Non-pigmented ciliary epithelial cell (primary cell): ENCODE data around the gene MAN2B2.
"Not testable (repeated sequence)": the region's sequence is repeated elsewhere in the genome, so short reads cannot be mapped to it uniquely, and the experiment has no call there.

Source experiments
- DNase-seq: peaks from one replicate; pipeline ENCODE4 v3.0.0-alpha.2; 2010; ENCODE audit warnings: low read depth

MAN2B2 gene

DNA sequence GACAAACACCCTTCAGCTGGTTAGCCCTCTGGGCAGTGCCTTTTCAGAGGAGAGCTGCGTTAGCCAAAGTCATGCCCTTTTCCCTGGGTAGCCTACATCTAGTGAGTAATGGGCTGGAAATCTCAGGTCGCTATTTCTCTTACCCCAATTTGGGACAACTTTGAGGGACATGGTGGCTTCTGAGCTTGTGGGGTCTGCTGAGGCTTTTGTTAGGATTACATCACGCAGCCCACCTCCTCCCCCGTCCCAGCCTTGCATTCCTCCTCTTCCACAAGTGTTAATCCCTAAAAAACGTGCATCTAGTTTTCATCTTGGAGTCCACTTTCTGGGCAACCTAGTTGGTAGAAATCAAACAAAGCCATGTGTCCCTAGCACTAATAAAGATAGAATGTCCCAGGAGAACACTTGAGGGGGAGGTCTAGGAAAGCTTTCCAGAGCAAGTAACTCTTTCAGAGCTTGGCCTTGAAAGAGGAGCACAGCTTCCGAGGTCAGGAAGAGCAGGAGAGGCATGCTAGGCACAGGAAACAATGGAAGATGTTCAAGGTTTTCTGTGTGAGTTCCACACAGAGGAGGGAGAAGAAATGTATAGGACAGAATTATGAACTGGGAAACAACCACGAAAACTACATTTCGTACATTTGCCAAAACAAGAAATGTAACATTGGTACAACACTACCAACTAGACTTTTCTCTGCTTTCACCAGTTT, 68.3 kb downstream of the MAN2B2 start:
- DNase-seq, result no peak

DNA sequence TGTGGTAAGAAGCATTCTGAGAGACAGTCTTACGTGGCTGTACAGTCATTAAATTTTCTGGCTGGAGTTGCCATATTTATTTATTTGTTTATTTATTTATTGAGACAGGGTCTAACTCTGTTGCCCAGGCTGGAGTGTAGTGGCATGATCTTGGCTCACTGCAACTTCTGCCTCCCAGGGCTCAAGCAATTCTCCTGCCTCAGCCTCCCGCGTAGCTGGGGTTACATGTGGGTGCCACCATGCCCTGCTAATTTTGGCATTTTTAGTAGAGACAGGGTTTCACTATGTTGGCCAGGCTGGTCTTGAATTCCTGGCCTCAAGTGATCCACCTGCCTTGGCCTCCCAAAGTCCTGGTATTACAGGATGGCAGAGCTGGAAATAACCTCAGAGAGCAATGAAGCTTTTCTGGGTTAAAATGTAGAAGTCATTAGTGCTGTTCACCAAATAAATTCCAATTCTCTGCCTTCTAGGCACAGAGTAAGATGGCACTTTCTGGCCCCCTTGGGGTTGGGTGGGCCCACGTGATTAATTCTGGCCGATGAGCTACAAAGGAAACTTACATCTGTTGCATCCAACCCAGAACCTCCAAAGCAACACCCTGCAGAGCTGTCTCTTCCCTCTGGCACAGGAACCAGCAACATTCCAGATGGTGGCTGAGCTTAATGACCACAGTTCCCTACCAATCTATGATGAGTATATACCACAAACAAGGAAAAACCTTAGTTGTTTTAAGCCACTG, 70.0 kb downstream of the MAN2B2 start:
- DNase-seq, result no peak

GRCh38 chr4:6647169-6647568, 72.2 kb downstream of the MAN2B2 start:
- no peak for DNase-seq

DNA sequence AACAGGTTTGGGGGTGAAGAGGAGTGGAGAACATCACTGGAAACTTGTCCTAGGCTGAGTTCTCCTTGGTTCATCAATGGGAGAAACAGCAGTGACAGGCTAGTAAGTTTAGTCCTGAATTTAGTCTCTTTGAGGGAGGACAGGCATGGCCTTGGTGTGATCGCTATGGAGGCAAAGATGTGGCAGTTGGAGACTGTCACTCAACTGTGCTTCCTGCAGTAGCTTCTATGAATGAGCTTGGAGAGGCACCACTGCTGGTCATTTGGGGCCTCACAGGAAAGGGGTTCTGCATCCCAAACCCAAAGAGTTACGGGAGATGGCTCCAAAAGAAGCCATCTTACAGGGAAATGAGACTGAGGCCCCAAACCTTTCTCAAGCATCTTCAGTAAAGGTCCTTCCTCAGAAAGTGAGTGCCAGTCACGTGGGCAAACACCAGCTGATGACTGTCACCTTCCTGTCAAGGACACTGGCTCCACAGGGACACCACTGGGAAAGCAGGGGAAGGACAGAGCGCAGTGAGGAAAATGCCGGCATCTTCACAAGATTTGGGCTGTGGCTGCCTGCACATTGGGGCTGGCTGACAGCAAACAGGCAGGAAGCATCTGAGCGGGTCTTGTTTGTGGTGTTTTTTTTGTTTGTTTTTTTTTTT, 72.7 kb downstream of the MAN2B2 start:
- no peak for DNase-seq

DNA sequence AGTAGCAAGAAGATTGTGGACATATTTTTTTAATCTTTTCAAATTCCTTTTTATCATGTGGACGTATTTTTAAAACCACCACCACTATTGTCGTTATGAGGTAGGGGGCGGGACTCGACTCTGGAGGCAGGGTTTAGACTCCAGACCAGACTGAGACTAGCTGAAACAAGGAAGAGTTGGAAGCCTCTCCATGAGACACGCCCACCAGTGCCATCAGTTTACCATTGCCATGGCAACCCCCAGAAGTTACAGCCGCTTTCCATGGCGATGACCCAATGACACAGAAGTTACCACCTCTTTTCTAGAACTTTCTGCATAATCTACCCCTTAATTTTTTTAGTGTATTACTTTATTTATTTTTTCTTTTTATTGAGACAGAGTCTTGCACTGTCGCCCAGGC, 74.2 kb downstream of the MAN2B2 start:
- DNase-seq, result no peak

- not testable (repeated sequence) for DNase-seq
Observed at GRCh38 chr4:6654211-6654610, 79.2 kb downstream of the MAN2B2 start.

DNA sequence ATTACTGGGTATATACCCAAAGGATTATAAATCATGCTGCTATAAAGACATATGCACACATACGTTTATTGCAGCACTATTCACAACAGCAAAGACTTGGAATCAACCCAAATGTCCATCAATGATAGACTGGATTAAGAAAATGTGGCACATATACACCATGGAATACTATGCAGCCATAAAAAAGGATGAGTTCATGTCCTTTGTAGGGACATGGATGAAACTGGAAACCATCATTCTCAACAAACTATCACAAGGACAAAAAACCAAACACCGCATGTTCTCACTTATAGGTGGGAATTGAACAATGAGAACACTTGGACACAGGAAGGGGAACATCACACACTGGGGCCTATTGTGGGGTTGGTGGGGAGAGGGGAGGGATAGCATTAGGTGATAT, 80.3 kb downstream of the MAN2B2 start:
- not testable (repeated sequence) for DNase-seq

GRCh38 chr4:6655924-6656323, 80.9 kb downstream of the MAN2B2 start:
- DNase-seq, result no peak

- DNase-seq, result no peak
Observed at GRCh38 chr4:6657242-6658208, 82.5 kb downstream of the MAN2B2 start.

DNA sequence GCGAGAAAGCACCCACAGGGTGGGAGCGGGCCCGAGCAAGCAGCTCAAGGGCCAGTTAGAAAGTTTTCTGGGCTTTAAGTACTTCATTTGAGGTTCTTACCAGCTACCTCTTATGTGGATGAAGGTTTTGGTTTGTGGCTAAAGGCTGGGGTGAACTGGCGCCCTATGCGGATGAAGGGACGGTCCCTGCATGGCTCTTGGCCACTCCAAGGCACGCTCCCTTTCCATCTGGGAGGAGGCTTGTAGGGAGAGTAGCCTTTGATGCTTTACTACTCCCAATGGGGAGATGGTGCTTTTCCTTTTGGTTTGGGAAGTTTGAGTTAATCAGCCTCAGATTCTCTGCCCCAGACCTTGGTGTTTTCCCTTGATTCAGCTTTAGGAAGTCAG, 83.2 kb downstream of the MAN2B2 start:
- DNase-seq, result no peak

GRCh38 chr4:6658597-6659075, 83.6 kb downstream of the MAN2B2 start:
- no peak for DNase-seq

GRCh38 chr4:6659897-6660296, 84.9 kb downstream of the MAN2B2 start:
- no peak for DNase-seq

GRCh38 chr4:6660430-6660829, 85.4 kb downstream of the MAN2B2 start:
- no peak for DNase-seq

GRCh38 chr4:6662591-6662990, 87.6 kb downstream of the MAN2B2 start:
- DNase-seq, result no peak

DNA sequence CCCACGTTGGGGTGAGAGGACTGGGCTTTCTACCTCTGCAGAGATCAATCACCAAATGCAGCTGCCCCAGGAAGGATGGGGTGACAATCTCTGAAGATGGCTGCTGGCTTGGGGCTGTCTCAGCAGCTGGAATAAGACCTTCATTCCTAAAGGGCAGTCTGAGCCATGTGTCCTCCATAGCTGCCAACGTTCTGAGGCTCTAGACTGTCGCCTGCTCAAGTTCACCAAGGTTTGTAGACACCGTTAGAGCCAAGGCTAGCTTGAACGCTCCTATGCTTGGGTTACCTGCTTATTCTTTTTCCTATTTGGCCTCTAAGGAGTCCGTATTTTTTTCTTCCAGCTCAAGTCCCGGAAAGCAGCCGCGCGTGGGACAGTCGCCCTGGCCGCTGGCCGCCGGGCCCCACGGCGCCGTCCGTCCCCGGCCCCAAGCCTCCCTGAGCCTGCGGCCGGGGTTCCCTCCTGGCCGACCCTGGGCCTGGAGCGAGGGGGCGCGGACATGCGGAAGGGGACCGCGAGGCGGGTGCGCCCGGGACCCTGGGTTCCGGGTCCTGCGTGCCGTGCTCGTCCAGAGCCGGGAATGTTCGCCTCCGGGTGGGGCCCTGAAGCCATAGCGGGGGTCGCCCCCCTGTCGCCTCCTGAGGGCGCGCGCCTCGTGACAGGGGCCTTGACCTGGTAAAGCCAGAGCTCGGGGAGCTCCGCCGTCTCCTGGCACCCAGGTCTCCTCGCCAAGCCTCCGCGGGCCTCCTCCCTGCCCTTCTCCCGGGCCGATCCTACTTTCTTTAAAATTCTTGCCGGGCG, 88.8 kb downstream of the MAN2B2 start:
- no peak for DNase-seq

DNA sequence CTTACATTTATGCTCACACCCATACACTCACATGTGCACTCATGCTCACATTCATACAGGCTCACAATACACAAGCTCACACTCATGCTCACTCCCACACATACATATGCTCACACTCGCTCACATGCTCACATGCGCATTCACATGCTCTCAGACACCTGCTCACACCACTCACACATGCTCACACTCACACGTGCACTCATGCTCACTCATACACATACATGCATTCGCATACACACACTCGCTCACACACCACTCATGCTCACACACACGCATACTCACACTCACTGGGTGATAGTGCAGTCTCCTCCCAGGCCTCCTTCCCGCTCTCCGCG, 90.3 kb downstream of the MAN2B2 start:
- DNase-seq, result no peak

DNA sequence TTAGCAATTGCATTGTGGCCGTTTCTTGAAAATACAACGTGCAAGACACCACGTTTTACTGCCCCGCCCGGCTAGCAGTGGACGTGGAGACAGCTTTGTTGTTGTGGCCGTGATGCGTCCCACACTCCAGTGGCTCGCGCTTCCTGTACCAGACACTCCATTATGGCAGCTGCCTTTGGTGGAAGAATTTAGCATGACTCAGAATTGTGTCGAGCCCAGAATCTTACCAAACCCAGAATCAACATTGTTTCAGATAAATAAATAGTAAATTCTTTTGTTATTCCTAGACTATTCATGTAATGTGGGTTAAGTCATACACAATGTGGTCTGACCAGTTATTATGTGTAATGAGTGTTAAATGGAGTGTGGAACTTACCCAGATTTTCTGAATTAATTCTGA, 93.4 kb downstream of the MAN2B2 start:
- DNase-seq, result peak; percentile 27

- no peak for DNase-seq
Observed at GRCh38 chr4:6671648-6672047, 96.7 kb downstream of the MAN2B2 start.

DNA sequence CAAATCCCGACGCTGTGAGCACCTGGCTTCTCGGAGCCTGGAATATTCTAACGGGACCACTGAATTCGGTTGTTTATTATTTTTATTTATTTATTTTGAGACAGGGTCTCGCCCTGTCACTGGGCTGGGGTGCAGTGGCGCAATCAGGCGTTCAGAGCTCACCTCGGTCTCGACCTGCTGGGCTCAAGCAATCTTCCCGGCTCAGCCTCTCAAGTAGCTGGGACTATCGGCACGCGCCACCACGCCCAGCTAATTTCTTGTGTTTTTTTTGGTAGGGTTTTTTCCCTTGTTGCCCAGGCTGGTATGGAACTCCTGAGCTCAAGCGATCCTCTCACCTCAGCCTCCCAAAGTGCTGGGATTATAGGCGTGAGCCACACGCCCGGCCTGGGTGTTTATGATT, 97.1 kb downstream of the MAN2B2 start:
- DNase-seq, result no peak

DNA sequence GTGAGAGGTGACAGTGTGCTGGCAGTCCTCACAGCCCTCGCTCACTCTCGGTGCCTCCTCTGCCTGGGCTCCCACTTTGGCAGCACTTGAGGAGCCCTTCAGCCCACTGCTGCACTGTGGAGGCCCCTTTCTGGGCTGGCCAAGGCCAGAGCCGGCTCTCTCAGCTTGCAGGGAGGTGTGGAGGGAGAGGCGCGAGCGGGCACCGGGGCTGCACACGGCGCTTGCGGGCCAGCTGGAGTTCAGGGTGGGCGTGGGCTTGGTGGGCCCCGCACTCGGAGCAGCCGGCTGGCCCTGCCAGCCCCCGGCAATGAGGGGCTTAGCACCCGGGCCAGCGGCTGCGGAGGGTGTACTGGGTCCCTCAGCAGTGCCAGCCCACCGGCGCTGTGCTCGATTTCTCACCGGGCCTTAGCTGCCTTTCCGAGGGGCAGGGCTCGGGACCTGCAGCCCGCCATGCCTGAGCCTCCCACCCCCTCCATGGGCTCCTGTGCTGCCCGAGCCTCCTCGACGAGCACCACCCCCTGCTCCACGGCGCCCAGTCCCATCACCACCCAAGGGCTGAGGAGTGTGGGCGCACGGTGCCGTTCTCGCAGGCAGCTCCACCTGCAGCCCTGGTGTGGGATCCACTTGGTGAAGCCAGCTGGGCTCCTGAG, 97.7 kb downstream of the MAN2B2 start:
- DNase-seq, result not testable (repeated sequence)
